SK-N-SH treated with all-trans-retinoic acid at 6 μM for 48 hours (cell line): ENCODE data around the gene ST6GALNAC5.

Source experiments
- ARNTL ChIP-seq: fragments of 450-650 bp; formaldehyde crosslinking; IDR thresholded peaks from 2 replicates; pipeline ENCODE4 v1.5.0; 2020; ENCODE audit warnings: low read depth, mild to moderate bottlenecking, moderate library complexity, borderline replicate concordance
- BACH2 ChIP-seq: fragments of 250-450 bp; sonication (Bioruptor Pico); IDR thresholded peaks from 2 replicates; pipeline ENCODE4 v1.9.0; 2021; ENCODE audit warnings: mild to moderate bottlenecking, borderline replicate concordance
- ESRRG ChIP-seq: fragments of 250-450 bp; sonication (Bioruptor Pico); IDR thresholded peaks from 2 replicates; pipeline ENCODE4 v1.6.1; 2021; ENCODE audit warnings: mild to moderate bottlenecking
- GLIS3 ChIP-seq: fragments of 250-450 bp; sonication (Bioruptor Pico); IDR thresholded peaks from 2 replicates; pipeline ENCODE4 v1.5.0; 2020; ENCODE audit warnings: mild to moderate bottlenecking, moderate library complexity
- ISL1 ChIP-seq: fragments of 250-450 bp; sonication (Bioruptor Pico); IDR thresholded peaks from 2 replicates; pipeline ENCODE4 v2.1.2; 2022; ENCODE audit warnings: mild to moderate bottlenecking, moderate library complexity
- PATZ1 ChIP-seq: fragments of 250-450 bp; sonication (Bioruptor Pico); IDR thresholded peaks from 2 replicates; pipeline ENCODE4 v1.8.0; 2020; ENCODE audit warnings: mild to moderate bottlenecking, moderate library complexity, borderline replicate concordance
- PPARA ChIP-seq: fragments of 250-450 bp; sonication (Bioruptor Pico); IDR thresholded peaks from 2 replicates; pipeline ENCODE4 v1.5.0; 2020; ENCODE audit warnings: mild to moderate bottlenecking, borderline replicate concordance
- SNAI2 ChIP-seq: fragments of 250-450 bp; sonication (Bioruptor Pico); IDR thresholded peaks from 2 replicates; pipeline ENCODE4 v1.5.0; 2020; ENCODE audit warnings: mild to moderate bottlenecking, moderate library complexity
- TCF4 ChIP-seq: fragments of 250-450 bp; sonication (Bioruptor Pico); IDR thresholded peaks from 2 replicates; pipeline ENCODE4 v1.8.0; 2021; ENCODE audit warnings: mild to moderate bottlenecking, moderate library complexity, borderline replicate concordance
- ZC3H10 ChIP-seq: fragments of 250-450 bp; sonication (Bioruptor Pico); IDR thresholded peaks from 2 replicates; pipeline ENCODE4 v1.5.1; 2021; ENCODE audit warnings: mild to moderate bottlenecking, moderate library complexity
- TF ChIP-seq, protein P1 (sequence below): fragments of 250-450 bp; sonication (Bioruptor Pico); IDR thresholded peaks from 2 replicates; pipeline ENCODE4 v1.5.1; 2021; ENCODE audit warnings: mild to moderate bottlenecking, moderate library complexity

GRCh38 chr1:77018761-77019160 lies 151.5 kb downstream of the ST6GALNAC5 start:
- no peak for TF ChIP-seq PPARA
- no peak for TF ChIP-seq PATZ1 (CRISPR knock-in tag)
- no peak for TF ChIP-seq ISL1 (CRISPR knock-in tag)
- no peak for TF ChIP-seq ZC3H10 (CRISPR knock-in tag)
- no peak for TF ChIP-seq TCF4 (CRISPR knock-in tag)
- TF ChIP-seq SNAI2 (CRISPR knock-in tag) = no peak
- TF ChIP-seq ESRRG = no peak
- TF ChIP-seq BACH2 = no peak
- TF ChIP-seq, protein P1, sequence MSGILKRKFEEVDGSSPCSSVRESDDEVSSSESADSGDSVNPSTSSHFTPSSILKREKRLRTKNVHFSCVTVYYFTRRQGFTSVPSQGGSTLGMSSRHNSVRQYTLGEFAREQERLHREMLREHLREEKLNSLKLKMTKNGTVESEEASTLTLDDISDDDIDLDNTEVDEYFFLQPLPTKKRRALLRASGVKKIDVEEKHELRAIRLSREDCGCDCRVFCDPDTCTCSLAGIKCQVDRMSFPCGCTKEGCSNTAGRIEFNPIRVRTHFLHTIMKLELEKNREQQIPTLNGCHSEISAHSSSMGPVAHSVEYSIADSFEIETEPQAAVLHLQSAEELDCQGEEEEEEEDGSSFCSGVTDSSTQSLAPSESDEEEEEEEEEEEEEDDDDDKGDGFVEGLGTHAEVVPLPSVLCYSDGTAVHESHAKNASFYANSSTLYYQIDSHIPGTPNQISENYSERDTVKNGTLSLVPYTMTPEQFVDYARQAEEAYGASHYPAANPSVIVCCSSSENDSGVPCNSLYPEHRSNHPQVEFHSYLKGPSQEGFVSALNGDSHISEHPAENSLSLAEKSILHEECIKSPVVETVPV (CRISPR knock-in tag) = no peak
- no peak for TF ChIP-seq GLIS3
- TF ChIP-seq ARNTL (CRISPR knock-in tag) = no peak
